ENCODE data around the gene GJA4. TPM values are rescaled to one million over a fixed set of nuclear protein-coding genes. Genes with fewer than 3 reads are reported as not detected.

GJA4 gene
- total RNA-seq, 1 experiment from 2014 or later: 1.4 TPM

- no peaks in the 10 kb centered on the region for H3K9me3 ChIP-seq (ENCODE audit: control insufficient read depth, low read depth, low read length)
- no peak overlapping the region for H3T11ph ChIP-seq (ENCODE audit: low read length)
- no peak overlapping the region for H2AK5ac ChIP-seq (ENCODE audit: insufficient read length, low read length)
- Mint-ChIP-seq H3K9me3 (no peaks in the 10 kb centered on the region; a peak in 1 of 5 replicates), H3K4me3 (no peak overlapping the region), H3K27ac (peak overlapping the region in 1 of 3 experiments; percentile 21; a peak in 1 of 7 replicates), H3K27me3 (ENCODE audit: low read depth) (peaks cover 33% of the 10 kb centered on the region), H3K4me1 (peaks cover 12 to 13% of the 10 kb centered on the region in 2 experiments), H3K36me3 (ENCODE audit: insufficient read depth in 1 of 3, low read depth in 3 of 3) (no peaks in the 10 kb centered on the region)
- TF ChIP-seq, protein P1, sequence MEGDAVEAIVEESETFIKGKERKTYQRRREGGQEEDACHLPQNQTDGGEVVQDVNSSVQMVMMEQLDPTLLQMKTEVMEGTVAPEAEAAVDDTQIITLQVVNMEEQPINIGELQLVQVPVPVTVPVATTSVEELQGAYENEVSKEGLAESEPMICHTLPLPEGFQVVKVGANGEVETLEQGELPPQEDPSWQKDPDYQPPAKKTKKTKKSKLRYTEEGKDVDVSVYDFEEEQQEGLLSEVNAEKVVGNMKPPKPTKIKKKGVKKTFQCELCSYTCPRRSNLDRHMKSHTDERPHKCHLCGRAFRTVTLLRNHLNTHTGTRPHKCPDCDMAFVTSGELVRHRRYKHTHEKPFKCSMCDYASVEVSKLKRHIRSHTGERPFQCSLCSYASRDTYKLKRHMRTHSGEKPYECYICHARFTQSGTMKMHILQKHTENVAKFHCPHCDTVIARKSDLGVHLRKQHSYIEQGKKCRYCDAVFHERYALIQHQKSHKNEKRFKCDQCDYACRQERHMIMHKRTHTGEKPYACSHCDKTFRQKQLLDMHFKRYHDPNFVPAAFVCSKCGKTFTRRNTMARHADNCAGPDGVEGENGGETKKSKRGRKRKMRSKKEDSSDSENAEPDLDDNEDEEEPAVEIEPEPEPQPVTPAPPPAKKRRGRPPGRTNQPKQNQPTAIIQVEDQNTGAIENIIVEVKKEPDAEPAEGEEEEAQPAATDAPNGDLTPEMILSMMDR (conservative IDR thresholded peaks at IDR 0.05): peak; percentile 90
- no peak overlapping the region for H2BK15ac ChIP-seq (ENCODE audit: low read depth, low read length)
- 0 out of 2 replicates have a peak, but pooled peaks cover 3% of the 10 kb centered on the region for H3K4me1 ChIP-seq (ENCODE audit: insufficient read depth, low read length)
- H3K79me2 ChIP-seq (ENCODE audit: insufficient read depth, low read length): no peaks in the 10 kb centered on the region
- H3K18ac ChIP-seq (ENCODE audit: insufficient read length, low read depth, low read length): no peak overlapping the region
- no peak overlapping the region for H3K23ac ChIP-seq (ENCODE audit: insufficient read length, low read depth, low read length)
- no peaks in the 10 kb centered on the region for H3K79me1 ChIP-seq (ENCODE audit: insufficient read depth, low read depth, low read length, poor library complexity, severe bottlenecking)
- no peak overlapping the region for H2AFZ ChIP-seq (ENCODE audit: low read length)
- no peaks in the 10 kb centered on the region for H3K27me3 ChIP-seq (ENCODE audit: insufficient read depth, low read length)
- H3K27ac ChIP-seq (ENCODE audit: insufficient read length, low read depth, low read length): no peak overlapping the region
- H2BK12ac ChIP-seq (ENCODE audit: insufficient read length, low read depth, low read length): no peak overlapping the region
- no peak overlapping the region for H3K4ac ChIP-seq (ENCODE audit: low read depth, low read length)
- no peak overlapping the region for H2BK5ac ChIP-seq (ENCODE audit: insufficient read length, low read length)
- H2BK20ac ChIP-seq (ENCODE audit: low read depth, low read length, poor library complexity, severe bottlenecking): no peak overlapping the region
- no peak overlapping the region for H3K56ac ChIP-seq (ENCODE audit: insufficient read length, low read depth, low read length)
- H3K23me2 ChIP-seq (ENCODE audit: insufficient read length, low read depth, low read length, poor library complexity, severe bottlenecking): peaks cover 4% of the 10 kb centered on the region
- H2BK120ac ChIP-seq (ENCODE audit: low read depth, low read length, poor library complexity, severe bottlenecking): no peak overlapping the region
- H4K91ac ChIP-seq (ENCODE audit: insufficient read length, low read depth, low read length): no peak overlapping the region
- H3K9ac ChIP-seq (ENCODE audit: extremely low read depth, insufficient read length, low read length): no peak overlapping the region
- no CpG with 5 or more reads among the region's 14 CpGs for WGBS (ENCODE audit: extremely low coverage, insufficient read length, low lambda C conversion rate)
- no peak overlapping the region for H3K4me2 ChIP-seq (ENCODE audit: insufficient read depth, insufficient read length, low read length)
- no peak overlapping the region for H4K5ac ChIP-seq (ENCODE audit: insufficient read length, low read depth, low read length)
- H4K20me1 ChIP-seq (ENCODE audit: control insufficient read depth, insufficient read depth, insufficient read length): no peaks in the 10 kb centered on the region
- H3K14ac ChIP-seq (ENCODE audit: insufficient read depth, low read length): no peak overlapping the region
- DNase-seq: peak; percentile 77
- H4K8ac ChIP-seq (replicated peaks; ENCODE audit: insufficient read length, low read depth, low read length): no peak overlapping the region
These were observed 6.1 kb upstream of the GJA4 start for GRCh38 chr1:34786521-34787325.
